H1 (cell line): Measurements from ENCODE around the gene KLHL29. TPM values are rescaled to one million over a fixed set of nuclear protein-coding genes. Genes with fewer than 3 reads are reported as not detected.

Source experiments
- KDM4A ChIP-seq: IDR thresholded peaks from one replicate; pipeline ENCODE4 v1.7.1; 2012; ENCODE audit warnings: low read depth, mild to moderate bottlenecking, moderate library complexity, low read length, inconsistent platforms; ENCODE audit not compliant: severe bottlenecking
- polyA plus RNA-seq, 7 experiments: library from polyadenylated mRNA; depleted of rRNA in 3 of 7; stranded (reverse) in 5 of 7; unstranded in 2 of 7; fragments of >200 nt in 5 of 7; fragments of 200-250 nt in 2 of 7; gene quantifications; 1 replicate in 5 of 7; 2 replicates in 1 of 7; 4 replicates in 1 of 7; pipeline versions ENCODE4 v1.2.1 to v1.2.3, GENCODE V29; 2011 to 2013; ENCODE audit warnings: missing spikeins in 2 of 7, mixed read lengths in 2 of 7
- total RNA-seq: library from RNA; stranded (reverse); fragmentation: NEBNext Ultra II Directional; extraction: Animal tissue kit (Norgen Biotek cat#: 25700); gene quantifications from 2 replicates; pipeline ENCODE4 v1.2.1, GENCODE V29; 2021
- TF ChIP-seq, protein P1 (sequence below): IDR thresholded peaks from 2 replicates; pipeline ENCODE4 v1.6.1; 2012; ENCODE audit warnings: inconsistent platforms

The KLHL29 gene
- total and polyA plus RNA-seq, 2 of the 8 experiments (the other 6 are each of a cell fraction or from before 2014, with no cell fraction given) = 1.1 to 4.7 TPM

DNA sequence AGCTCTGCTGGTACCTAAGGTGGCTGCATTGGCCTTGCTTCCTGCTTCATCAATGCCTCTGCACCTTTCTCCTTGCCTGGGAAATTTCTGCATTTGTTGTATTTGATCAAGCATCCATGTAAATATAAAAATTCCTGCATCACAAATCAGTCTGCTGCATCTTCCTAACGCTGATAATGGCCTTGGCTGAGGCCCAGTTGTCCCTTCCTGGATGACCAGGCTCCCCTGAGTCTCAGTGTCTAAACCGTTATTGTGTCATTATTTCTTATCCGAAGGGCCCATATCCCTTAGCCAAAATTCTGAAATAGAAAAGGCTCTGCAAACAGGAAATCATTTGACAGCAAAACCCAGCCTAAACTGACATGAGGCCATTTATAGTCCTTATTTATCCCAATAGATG is 62.4 kb downstream of the KLHL29 start (continued):
- TF ChIP-seq, protein P1, sequence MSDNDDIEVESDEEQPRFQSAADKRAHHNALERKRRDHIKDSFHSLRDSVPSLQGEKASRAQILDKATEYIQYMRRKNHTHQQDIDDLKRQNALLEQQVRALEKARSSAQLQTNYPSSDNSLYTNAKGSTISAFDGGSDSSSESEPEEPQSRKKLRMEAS = no peak
- no peak for TF ChIP-seq KDM4A
